NT2/D1 (cell line): ENCODE data around the gene PCSK6.
"Not testable (repeated sequence)": the region's sequence is repeated elsewhere in the genome, so short reads cannot be mapped to it uniquely, and the experiment has no call there.

Experiments used
- DNase-seq: peaks from one replicate; pipeline ENCODE4 v3.0.0-alpha.2; 2011; ENCODE audit warnings: low read depth, low spot score
- H3K27me3 ChIP-seq: 2 replicates; pipeline ENCODE4 v1.6.0; 2011; ENCODE audit warnings: mild to moderate bottlenecking; ENCODE audit not compliant: insufficient read length, insufficient read depth
- H3K36me3 ChIP-seq: 2 replicates; pipeline ENCODE4 v1.6.1; 2011; ENCODE audit warnings: mild to moderate bottlenecking, low read length, mixed read lengths; ENCODE audit not compliant: insufficient read depth, insufficient read length
- H3K4me1 ChIP-seq: 2 replicates; pipeline ENCODE4 v1.5.1; 2011; ENCODE audit not compliant: insufficient read depth, insufficient read length
- H3K4me3 ChIP-seq: 2 replicates; pipeline ENCODE4 v1.5.1; 2011; ENCODE audit warnings: low read depth; ENCODE audit not compliant: insufficient read length
- H3K9ac ChIP-seq: 2 replicates; pipeline ENCODE4 v1.6.0; 2011; ENCODE audit warnings: low read depth; ENCODE audit not compliant: insufficient read length
- H3K9me3 ChIP-seq: 2 replicates; pipeline ENCODE4 v1.5.1; 2011; ENCODE audit warnings: mild to moderate bottlenecking, low read length; ENCODE audit not compliant: insufficient read depth
- SUZ12 ChIP-seq: IDR thresholded peaks from 2 replicates; pipeline ENCODE4 v1.6.1; 2011; ENCODE audit not compliant: insufficient read length, insufficient read depth; ENCODE audit errors: extremely low read depth
- YY1 ChIP-seq: IDR thresholded peaks from 2 replicates; pipeline ENCODE4 v1.6.1; 2011; ENCODE audit not compliant: insufficient read length, insufficient read depth
- ZNF274 ChIP-seq: IDR thresholded peaks from 2 replicates; pipeline ENCODE4 v1.6.1; 2011; ENCODE audit warnings: mild to moderate bottlenecking, low read depth, low read length

PCSK6 gene

DNA sequence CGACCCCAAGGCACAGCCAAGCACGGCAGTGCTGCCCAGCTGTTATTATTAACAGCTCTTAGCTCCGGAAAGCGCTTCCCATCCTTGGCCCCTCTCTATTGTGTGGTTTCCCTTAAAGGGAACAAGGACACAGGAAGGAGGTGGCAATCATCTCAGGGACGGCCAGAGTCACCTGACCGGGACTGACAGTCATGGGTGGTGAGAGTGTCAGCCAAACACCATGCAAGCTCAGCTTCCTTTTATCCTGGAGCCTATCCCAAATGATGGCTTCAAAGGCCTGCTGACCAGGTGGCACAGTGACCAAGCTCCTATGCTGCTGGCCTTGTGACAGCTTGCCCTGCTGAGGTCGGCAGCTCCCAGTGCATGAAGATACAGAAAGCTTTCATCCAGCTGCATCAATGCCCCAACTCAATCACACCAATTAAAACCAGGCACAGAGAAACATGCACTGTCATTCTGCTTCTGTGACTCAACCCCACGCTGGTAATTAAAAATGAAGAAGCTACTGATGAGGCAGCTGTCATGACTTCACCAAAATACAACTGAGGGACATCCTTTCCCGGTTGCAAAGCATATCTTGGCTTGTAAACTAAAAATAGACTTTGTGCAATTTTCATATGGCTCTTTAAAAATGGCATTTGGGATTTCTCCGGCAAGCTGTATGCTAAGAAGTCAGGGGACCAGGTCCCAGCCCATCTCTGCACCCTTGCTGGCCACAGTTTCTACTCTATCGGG lies 34.0 kb downstream of the PCSK6 start:
- TF ChIP-seq YY1 (no peak), ZNF274 (no peak), SUZ12 (no peak)
- Histone ChIP-seq H3K27me3 (no peaks in the 10 kb centered on the region), H3K4me3 (no peak overlapping the region), H3K4me1 (peaks cover 2% of the 10 kb centered on the region), H3K9me3 (no peaks in the 10 kb centered on the region), H3K9ac (no peak overlapping the region), H3K36me3 (no peaks in the 10 kb centered on the region)
- no peak for DNase-seq

DNA sequence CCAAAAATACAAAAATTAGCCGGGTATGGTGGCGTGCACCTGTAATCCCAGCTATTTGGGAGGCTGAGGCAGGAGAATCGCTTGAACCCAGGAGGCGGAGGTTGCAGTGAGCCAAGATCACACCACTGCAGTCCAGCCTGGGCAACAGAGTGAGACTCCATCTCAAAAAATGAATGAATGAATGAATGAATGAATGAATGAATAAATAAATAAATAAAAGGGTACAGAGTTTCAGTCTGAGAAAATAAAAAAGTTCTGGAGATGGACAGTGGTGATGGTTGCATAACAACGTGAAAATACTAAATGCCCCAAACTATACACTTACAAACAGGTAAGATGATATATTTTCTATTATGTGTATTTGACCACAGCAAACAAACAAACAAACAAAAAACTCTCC lies 34.7 kb downstream of the PCSK6 start:
- H3K36me3 ChIP-seq, DNase-seq, H3K9me3 ChIP-seq, H3K27me3 ChIP-seq, H3K9ac ChIP-seq, H3K4me1 ChIP-seq, H3K4me3 ChIP-seq: not testable (repeated sequence)

DNA sequence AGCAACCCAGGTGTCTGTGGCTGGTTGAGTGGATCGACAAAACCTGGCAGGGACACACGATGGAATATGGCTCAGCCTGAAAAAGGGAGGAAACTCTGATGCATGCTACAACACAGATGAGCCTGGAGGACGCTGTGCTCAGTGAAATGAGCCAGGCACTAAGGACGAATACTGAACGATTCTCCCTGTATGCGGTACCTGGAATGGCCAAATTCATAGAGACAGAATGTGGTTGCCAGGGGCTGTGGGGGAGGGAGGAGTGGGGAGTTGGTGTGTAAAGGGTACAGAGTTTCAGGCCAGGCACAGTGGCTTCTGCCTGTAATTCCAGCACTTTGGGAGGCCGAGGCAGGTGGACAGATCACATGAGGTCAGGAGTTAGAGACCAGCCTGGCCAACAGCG lies 35.1 kb downstream of the PCSK6 start:
- Histone ChIP-seq H3K36me3 (no peaks in the 10 kb centered on the region), H3K4me1 (peaks cover 2% of the 10 kb centered on the region), H3K4me3 (no peak overlapping the region), H3K9me3 (no peaks in the 10 kb centered on the region), H3K27me3 (no peaks in the 10 kb centered on the region), H3K9ac (no peak overlapping the region)
- TF ChIP-seq YY1 (no peak), ZNF274 (no peak), SUZ12 (no peak)
- DNase-seq, result no peak

DNA sequence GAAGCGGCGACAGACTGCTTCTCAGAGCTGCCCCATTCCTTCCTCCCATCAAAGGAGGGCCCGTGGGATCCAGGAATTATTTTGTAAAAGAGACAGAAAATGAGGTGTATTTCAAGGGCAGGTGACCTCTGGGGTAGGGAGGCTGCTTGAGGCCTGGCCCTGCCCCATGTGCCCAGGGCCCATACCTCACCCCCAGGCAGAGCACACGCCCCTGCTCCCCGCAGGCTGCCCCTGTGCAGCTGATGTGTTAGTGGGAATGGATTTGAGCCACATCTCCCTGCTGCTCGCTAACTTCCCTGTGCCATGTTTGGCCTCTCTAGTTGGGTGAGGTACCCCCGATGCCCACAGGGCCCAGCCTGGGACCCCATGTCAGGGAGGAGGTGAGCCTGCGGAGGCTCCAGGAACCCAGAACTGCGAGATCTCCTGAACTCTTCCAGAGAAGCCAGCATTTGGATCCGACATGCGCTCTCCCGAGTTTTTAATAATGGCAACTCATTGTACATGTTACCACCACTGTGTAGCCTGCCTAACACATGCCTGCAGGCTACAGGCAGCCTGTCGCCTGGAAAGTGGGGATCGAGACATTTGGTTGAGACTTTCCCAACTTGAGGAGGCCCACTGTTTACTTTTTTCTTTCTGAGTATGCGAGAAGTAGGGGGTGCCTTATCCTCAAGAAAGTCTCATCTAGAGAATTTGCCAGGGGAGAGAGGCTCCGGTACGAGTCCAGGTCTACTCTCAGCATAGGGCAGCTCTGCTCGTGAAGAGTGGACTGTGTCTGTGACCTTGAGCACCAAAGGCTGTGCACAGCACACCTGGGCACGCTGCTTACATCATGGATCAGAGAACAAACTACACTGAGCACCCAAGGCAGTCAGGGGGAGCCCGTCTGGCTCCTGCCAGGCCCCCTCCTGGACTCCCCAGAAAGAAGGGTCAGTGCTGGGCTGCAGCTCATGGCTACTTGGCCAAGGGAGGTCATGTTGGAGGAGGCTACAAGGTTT lies 36.1 kb downstream of the PCSK6 start:
- Histone ChIP-seq H3K4me3 (no peak overlapping the region), H3K27me3 (no peaks in the 10 kb centered on the region), H3K4me1 (peaks cover 2% of the 10 kb centered on the region), H3K9me3 (no peaks in the 10 kb centered on the region), H3K9ac (no peak overlapping the region), H3K36me3 (no peaks in the 10 kb centered on the region)
- no peak for TF ChIP-seq ZNF274
- no peak for TF ChIP-seq YY1
- no peak for DNase-seq

DNA sequence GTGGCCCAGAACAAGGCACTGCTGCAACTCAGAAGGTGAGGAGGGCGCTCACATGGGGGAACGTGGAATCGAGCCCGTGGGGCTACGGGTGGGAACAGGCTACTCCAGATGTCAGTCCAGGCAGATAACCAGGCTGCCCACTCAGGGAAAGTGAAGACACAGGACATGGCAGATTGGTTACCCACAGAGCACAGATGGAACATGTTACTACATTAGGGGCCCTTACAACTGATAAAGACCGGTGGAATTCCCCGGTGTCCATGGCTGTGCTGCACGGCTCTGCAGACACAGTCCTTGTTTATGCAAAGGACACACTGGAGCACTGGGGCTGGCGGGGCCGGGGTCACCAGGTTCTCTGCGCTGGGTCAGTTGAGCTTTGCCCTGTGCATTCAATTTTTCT lies 36.9 kb downstream of the PCSK6 start:
- Histone ChIP-seq H3K27me3 (no peaks in the 10 kb centered on the region), H3K9ac (no peak overlapping the region), H3K36me3 (no peaks in the 10 kb centered on the region), H3K4me3 (no peak overlapping the region), H3K4me1 (peaks cover 2% of the 10 kb centered on the region), H3K9me3 (no peaks in the 10 kb centered on the region)
- no peak for DNase-seq
- TF ChIP-seq YY1 (no peak), ZNF274 (no peak), SUZ12 (no peak)

DNA sequence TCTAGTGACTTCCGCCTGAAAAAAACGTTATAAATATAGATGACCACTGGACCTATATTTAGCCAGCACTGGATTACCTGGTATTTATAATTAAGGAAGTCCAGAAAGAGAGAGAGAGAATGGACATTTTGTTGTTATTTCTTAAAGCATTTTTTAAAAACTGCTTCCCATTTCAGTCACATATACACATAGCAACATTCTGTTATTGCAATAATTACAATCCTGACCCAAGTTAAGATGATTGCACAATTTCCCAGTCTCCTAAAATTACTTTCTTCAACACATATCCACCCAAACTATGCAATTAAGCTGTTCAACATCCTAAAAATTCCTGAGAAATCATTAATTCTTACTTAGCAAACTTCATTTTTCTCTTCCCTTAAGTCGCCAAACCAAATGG lies 37.7 kb downstream of the PCSK6 start:
- no peak for DNase-seq
- Histone ChIP-seq H3K9ac (no peak overlapping the region), H3K9me3 (no peaks in the 10 kb centered on the region), H3K4me1 (peaks cover 2% of the 10 kb centered on the region), H3K27me3 (no peaks in the 10 kb centered on the region), H3K4me3 (no peak overlapping the region), H3K36me3 (no peaks in the 10 kb centered on the region)
- TF ChIP-seq SUZ12, result no peak

DNA sequence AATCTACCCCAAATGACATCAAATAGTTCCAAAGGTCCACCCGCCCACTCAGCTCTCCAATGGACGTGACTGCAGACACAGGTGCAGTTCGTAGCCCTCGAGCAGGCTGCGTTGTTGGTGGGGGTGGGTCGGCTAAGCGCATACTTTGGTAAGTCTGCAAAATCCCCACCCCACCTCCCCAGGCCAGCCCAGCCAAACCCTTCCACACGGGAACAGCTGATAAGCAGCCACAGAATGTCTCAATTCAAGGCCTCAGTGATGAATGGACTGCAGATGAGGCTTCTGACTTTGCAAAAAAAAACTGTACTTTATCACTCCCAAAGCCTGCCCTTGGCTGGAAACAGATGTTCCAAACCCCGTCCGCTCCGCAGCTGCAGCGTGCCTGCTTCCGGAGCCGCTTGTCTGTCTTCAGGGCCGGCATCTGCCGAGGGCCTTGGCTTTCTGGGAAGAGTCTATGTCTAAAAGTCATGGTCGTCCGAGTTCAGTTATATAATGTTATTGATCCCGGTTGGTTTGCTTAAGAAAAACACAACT lies 38.2 kb downstream of the PCSK6 start:
- no peak overlapping the region for H3K4me3 ChIP-seq
- no peaks in the 10 kb centered on the region for H3K27me3 ChIP-seq
- H3K4me1 ChIP-seq, result peaks cover 2% of the 10 kb centered on the region
- no peaks in the 10 kb centered on the region for H3K36me3 ChIP-seq
- no peaks in the 10 kb centered on the region for H3K9me3 ChIP-seq
- TF ChIP-seq ZNF274 (no peak), YY1 (no peak), SUZ12 (no peak)
- no peak overlapping the region for H3K9ac ChIP-seq
- DNase-seq, result no peak
